PC-3 (cell line): ENCODE results near the gene CNNM3.

Experiments
- EZH2 ChIP-seq: fragments of 300-600 bp; sonication (generic); IDR thresholded peaks from one replicate; pipeline ENCODE4 v1.6.1; 2017; ENCODE audit warnings: antibody characterized with exemption, mild to moderate bottlenecking, low read length; ENCODE audit not compliant: unreplicated experiment
- EZH2phosphoT487 ChIP-seq: fragments of 300-600 bp; sonication (generic); IDR thresholded peaks from 2 replicates; pipeline ENCODE4 v1.6.1; 2018; ENCODE audit warnings: mild to moderate bottlenecking, antibody characterized with exemption, low read length, borderline replicate concordance
- TF ChIP-seq, protein P1 (sequence below): fragments of 300-600 bp; sonication (generic); conservative IDR thresholded peaks from 2 replicates; pipeline ENCODE4 v1.5.1; 2017; ENCODE audit warnings: antibody characterized with exemption, low read depth, mild to moderate bottlenecking, low read length

DNA sequence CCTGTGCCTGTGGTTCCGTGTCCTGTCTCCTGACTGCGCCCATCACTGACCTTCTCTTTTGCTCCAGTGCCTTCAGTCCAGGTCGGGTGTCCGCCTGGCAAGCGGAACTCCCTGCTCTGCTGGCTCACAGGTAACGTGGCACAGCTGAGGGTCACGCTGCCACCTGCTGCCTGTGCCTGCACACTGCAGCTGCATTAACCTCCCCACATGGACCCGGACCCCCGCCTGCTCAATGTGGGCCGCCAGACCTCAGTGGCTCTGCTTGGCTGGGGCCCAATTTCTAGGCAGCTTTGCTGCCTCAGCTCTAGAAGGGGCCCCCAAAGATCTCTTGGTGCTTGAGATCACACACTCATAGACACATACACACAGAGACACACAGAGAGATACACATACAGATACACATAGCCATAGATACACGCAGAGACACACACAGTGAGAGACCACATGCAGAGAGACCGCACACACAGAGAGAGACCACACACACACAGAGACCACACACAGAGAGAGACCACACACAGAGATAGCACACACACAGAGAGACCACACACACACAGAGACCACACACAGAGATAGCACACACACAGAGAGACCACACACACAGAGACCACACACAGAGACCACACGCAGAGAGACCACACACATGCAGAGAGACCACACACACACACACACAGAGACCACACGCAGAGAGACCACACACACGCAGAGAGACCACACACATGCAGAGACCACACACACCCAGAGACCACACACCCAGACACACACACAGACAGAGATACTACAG is 14.9 kb upstream of the CNNM3 start:
- TF ChIP-seq, protein P1, sequence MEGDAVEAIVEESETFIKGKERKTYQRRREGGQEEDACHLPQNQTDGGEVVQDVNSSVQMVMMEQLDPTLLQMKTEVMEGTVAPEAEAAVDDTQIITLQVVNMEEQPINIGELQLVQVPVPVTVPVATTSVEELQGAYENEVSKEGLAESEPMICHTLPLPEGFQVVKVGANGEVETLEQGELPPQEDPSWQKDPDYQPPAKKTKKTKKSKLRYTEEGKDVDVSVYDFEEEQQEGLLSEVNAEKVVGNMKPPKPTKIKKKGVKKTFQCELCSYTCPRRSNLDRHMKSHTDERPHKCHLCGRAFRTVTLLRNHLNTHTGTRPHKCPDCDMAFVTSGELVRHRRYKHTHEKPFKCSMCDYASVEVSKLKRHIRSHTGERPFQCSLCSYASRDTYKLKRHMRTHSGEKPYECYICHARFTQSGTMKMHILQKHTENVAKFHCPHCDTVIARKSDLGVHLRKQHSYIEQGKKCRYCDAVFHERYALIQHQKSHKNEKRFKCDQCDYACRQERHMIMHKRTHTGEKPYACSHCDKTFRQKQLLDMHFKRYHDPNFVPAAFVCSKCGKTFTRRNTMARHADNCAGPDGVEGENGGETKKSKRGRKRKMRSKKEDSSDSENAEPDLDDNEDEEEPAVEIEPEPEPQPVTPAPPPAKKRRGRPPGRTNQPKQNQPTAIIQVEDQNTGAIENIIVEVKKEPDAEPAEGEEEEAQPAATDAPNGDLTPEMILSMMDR, result peak; percentile 92
- TF ChIP-seq EZH2phosphoT487 (no peak), EZH2 (no peak)
